ENCODE measurements around the gene RASGRP3.

RASGRP3 gene

GRCh38 chr2:33500177-33500576 lies 23.7 kb downstream of the RASGRP3 start:
- H3K4me1 ChIP-seq (ENCODE audit: low read depth, poor library complexity, severe bottlenecking) = peaks cover 82% of the 10 kb centered on the region

GRCh38 chr2:33502025-33502424 lies 25.6 kb downstream of the RASGRP3 start:
- Histone ChIP-seq H3K9ac (no peak overlapping the region), H3K4me3 (IDR thresholded peaks at IDR 0.05; ENCODE audit: insufficient read depth, low read depth, low read length) (no peak overlapping the region), H3K4me1 (ENCODE audit: low read depth, poor library complexity, severe bottlenecking) (peaks cover 71% of the 10 kb centered on the region), H2AFZ (ENCODE audit: low read depth) (no peak overlapping the region), H4K20me1 (ENCODE audit: insufficient read depth) (no peaks in the 10 kb centered on the region), H3K27me3 (ENCODE audit: insufficient read depth, low read depth) (no peaks in the 10 kb centered on the region), H3K36me3 (ENCODE audit: insufficient read depth) (no peaks in the 10 kb centered on the region), H3K4me2 (no peak overlapping the region), H3K27ac (no peak overlapping the region), H3K79me2 (ENCODE audit: insufficient read depth, low read depth) (peaks cover 26% of the 10 kb centered on the region)
- no peak for TF ChIP-seq CTCF (conservative IDR thresholded peaks at IDR 0.05; ENCODE audit: low read depth, low read length)

More at GRCh38 chr2:33500177-33500576, 23.7 kb downstream of the RASGRP3 start:
- H4K20me1 ChIP-seq (ENCODE audit: insufficient read depth) = no peaks in the 10 kb centered on the region
- H3K9ac ChIP-seq = no peak overlapping the region
- peak overlapping the region; percentile 96; the same call in 1 of the 2 replicates for H3K27ac ChIP-seq
- H3K4me3 ChIP-seq (IDR thresholded peaks at IDR 0.05; ENCODE audit: insufficient read depth, low read depth, low read length) = no peak overlapping the region
- no peaks in the 10 kb centered on the region for H3K27me3 ChIP-seq (ENCODE audit: insufficient read depth, low read depth)
- no peak for TF ChIP-seq CTCF (conservative IDR thresholded peaks at IDR 0.05; ENCODE audit: low read depth, low read length)
- no peak overlapping the region for H2AFZ ChIP-seq (ENCODE audit: low read depth)
- peak overlapping the region; percentile 99; the same call in 1 of the 2 replicates for H3K4me2 ChIP-seq
- H3K36me3 ChIP-seq (ENCODE audit: insufficient read depth) = no peaks in the 10 kb centered on the region
- peaks cover 41% of the 10 kb centered on the region for H3K79me2 ChIP-seq (ENCODE audit: insufficient read depth, low read depth)

GRCh38 chr2:33503002-33503401 lies 26.6 kb downstream of the RASGRP3 start:
- Histone ChIP-seq H3K36me3 (ENCODE audit: insufficient read depth) (no peaks in the 10 kb centered on the region), H3K27ac (no peak overlapping the region), H3K27me3 (ENCODE audit: insufficient read depth, low read depth) (no peaks in the 10 kb centered on the region), H3K9ac (no peak overlapping the region), H3K4me2 (no peak overlapping the region), H3K4me1 (ENCODE audit: low read depth, poor library complexity, severe bottlenecking) (peaks cover 63% of the 10 kb centered on the region), H4K20me1 (ENCODE audit: insufficient read depth) (no peaks in the 10 kb centered on the region), H3K79me2 (ENCODE audit: insufficient read depth, low read depth) (peaks cover 25% of the 10 kb centered on the region), H2AFZ (ENCODE audit: low read depth) (no peak overlapping the region), H3K4me3 (IDR thresholded peaks at IDR 0.05; ENCODE audit: insufficient read depth, low read depth, low read length) (no peak overlapping the region)
- no peak for TF ChIP-seq CTCF (conservative IDR thresholded peaks at IDR 0.05; ENCODE audit: low read depth, low read length)

GRCh38 chr2:33505966-33506365 lies 29.5 kb downstream of the RASGRP3 start:
- H3K27me3 ChIP-seq (ENCODE audit: insufficient read depth, low read depth) = no peaks in the 10 kb centered on the region

More at GRCh38 chr2:33505966-33506365, 29.5 kb downstream of the RASGRP3 start:
- H3K27ac ChIP-seq = no peak overlapping the region
- no peak overlapping the region for H2AFZ ChIP-seq (ENCODE audit: low read depth)
- no peak overlapping the region for H3K4me2 ChIP-seq
- no peak overlapping the region for H3K4me3 ChIP-seq (IDR thresholded peaks at IDR 0.05; ENCODE audit: insufficient read depth, low read depth, low read length)
- no peaks in the 10 kb centered on the region for H4K20me1 ChIP-seq (ENCODE audit: insufficient read depth)
- no peaks in the 10 kb centered on the region; the same call in 1 of the 2 replicates for H3K79me2 ChIP-seq (ENCODE audit: insufficient read depth, low read depth)
- H3K4me1 ChIP-seq (ENCODE audit: low read depth, poor library complexity, severe bottlenecking) = peaks cover 47% of the 10 kb centered on the region
- no peak overlapping the region for H3K9ac ChIP-seq
- TF ChIP-seq CTCF (conservative IDR thresholded peaks at IDR 0.05; ENCODE audit: low read depth, low read length) = no peak
- H3K36me3 ChIP-seq (ENCODE audit: insufficient read depth) = no peaks in the 10 kb centered on the region

All from KMS-11 (cell line).